Panc1 (cell line): ENCODE data around the gene NUDT19.

ENCODE experiments used
- CTCF ChIP-seq: fragments of 450-650 bp; IDR thresholded peaks from 2 replicates; pipeline ENCODE4 v1.5.1; 2017; ENCODE audit warnings: mild to moderate bottlenecking
- POLR2AphosphoS5 ChIP-seq: IDR thresholded peaks from 2 replicates; pipeline ENCODE4 v1.6.1; 2012; ENCODE audit warnings: mild to moderate bottlenecking, low read depth, low read length, moderate library complexity
- REST ChIP-seq, 2 experiments: IDR thresholded peaks; 2 replicates each; pipeline ENCODE4 v1.6.1; 2011 to 2012; ENCODE audit warnings: low read depth in 2 of 2, control low read depth in 1 of 2, low read length in 1 of 2, mild to moderate bottlenecking in 1 of 2, moderate library complexity in 1 of 2; ENCODE audit not compliant: insufficient read depth in 1 of 2
- TCF7L2 ChIP-seq: IDR thresholded peaks from 2 replicates; pipeline ENCODE4 v1.6.1; 2011; ENCODE audit warnings: mild to moderate bottlenecking, low read depth, low read length, inconsistent platforms

- TF ChIP-seq CTCF (no peak), REST (IDR thresholded peaks at IDR 0.05; ENCODE audit: insufficient read depth in 1 of 2, low read depth in 2 of 2, low read length in 1 of 2) (no peak), POLR2AphosphoS5 (no peak), TCF7L2 (no peak)
Observed at GRCh38 chr19:32672841-32673240, 18.8 kb upstream of the NUDT19 start.
